ENCODE measurements around the gene MYH9.

The MYH9 gene

DNA sequence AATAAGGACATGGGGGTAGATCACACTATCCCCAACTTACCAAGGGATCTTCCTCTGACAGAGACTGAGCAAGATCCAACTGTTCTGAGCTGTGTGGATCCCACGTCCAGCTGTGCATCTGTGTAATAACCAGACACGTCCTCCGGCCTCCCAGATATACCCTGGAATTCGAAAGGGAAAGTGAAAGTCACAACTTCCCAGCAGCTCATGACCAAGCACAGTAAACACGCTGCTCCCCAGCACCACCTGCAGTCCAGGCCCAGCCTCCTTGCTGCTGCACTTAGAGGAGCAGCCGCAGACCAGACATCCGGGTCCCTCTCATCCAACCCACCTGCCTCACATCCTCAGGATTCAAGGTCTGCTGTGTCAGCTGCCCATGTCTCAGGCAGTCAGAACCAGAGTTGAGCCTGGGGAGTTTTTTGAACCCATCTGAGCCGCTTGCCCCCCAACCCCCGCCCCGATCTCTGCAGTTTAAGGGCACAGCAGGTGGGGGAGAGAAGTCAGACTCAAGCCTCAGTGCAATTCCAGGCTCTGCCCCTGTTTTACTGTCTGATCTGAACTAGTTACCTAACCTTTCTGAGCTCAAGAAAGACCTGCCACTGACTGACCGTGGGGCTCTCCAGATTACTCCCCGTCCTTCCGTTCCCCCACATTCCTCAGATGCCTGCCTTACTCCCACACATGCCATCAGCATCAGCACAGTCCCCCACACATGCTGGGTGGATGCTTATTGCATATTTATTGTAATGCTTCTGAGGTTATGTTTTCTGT lies 148.2 kb downstream of the MYH9 start, which contains the start of gene APOL2:
APOL2 (minus strand) TSS at position 127 of the 771 bp plus-strand sequence. CDS start 6,365 bp downstream, outside the sequence.
- peak; percentile 70 to 78 for DNase-seq

DNA sequence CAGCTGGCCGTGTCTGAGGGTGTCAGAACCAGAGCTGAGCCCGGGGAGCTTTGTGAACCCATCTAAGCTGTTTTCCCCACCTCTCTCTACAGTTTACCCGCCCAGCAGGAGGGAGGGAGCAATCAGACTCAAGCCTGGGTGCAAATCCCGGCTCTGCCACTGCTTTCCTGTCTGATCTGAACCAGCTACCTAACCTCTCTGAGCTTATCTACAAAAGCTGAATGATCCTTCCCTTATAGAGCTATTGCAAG lies 148.7 kb downstream of the MYH9 start:
- no peak for DNase-seq

DNA sequence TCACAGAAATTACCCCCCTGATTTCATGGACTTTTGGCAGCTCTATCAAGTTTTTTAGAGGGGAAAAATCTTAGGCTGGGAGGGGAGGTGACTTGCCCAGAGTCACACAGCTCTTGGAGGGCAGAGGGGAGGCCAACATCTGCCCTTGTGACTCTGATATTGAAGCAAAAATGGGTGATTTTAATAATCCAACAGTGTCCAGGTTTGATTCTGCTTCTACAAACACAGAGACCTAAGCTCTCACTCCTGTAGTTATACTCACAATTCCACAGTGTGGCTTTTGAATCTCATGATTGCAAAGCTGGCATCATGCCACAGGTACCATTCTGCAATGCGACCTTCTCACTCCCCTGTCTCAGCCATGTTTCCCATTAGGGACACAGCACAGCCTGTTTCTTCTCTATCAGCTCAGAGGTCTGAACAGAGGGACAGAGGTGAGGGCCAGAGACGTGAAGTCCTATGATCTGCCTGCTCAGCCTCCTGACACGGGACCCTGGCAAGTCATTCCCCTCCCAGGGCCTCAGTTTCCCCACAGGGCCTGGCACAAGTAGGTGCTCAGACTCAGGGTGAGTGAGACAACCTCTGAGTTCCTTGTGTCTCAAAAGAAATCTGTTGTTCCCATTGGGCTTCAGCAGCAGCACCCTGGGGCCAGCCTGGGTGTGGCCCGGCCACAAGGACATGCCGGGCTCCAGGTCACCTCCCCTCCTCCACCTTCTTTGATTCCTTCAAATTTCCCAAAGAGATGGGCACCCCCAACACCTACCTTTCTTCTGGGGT lies 149.2 kb downstream of the MYH9 start:
- no peak for DNase-seq

DNA sequence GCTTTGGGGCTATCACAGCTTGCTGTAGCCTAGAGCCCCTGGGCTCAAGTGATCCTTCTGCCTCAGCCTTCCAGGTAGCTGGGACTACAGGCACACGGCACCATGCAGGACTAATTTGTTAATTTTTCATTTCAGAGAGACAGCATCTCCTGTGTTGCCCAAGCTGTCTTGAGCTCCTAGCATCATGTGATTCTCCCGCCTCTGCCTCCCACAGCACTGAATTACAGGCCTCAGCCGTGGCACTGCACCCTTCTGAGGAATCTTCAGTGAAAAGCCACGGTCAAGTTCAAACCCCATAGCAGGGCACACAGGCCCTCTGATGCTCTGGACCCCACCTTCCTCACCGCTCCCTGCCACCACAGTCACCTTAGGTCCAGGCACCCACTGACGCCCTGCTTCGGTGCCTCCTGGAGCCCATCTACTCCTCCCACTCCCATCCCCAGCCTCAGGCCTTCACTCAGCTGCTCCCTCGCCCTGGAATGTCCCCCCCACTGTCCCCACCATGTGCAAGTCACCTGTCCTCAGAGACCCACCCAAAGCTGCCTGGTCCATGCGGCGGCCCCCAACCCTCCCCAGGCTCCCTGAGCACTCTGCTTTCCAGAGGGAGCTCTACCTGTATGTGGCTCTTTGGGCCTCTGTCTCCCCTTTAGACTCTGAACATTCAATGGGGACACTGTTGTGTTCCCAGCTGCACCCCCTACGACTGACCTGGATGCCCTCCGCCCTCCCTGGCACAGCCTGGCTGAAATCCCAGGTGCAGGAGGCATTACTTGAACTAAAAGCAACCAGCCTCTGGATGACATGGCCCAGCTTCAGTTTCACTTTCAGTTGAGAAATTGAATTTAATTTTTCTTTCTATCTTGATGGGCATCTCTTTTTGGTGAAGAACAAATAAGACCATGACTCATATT lies 150.1 kb downstream of the MYH9 start:
- no peak for DNase-seq

DNA sequence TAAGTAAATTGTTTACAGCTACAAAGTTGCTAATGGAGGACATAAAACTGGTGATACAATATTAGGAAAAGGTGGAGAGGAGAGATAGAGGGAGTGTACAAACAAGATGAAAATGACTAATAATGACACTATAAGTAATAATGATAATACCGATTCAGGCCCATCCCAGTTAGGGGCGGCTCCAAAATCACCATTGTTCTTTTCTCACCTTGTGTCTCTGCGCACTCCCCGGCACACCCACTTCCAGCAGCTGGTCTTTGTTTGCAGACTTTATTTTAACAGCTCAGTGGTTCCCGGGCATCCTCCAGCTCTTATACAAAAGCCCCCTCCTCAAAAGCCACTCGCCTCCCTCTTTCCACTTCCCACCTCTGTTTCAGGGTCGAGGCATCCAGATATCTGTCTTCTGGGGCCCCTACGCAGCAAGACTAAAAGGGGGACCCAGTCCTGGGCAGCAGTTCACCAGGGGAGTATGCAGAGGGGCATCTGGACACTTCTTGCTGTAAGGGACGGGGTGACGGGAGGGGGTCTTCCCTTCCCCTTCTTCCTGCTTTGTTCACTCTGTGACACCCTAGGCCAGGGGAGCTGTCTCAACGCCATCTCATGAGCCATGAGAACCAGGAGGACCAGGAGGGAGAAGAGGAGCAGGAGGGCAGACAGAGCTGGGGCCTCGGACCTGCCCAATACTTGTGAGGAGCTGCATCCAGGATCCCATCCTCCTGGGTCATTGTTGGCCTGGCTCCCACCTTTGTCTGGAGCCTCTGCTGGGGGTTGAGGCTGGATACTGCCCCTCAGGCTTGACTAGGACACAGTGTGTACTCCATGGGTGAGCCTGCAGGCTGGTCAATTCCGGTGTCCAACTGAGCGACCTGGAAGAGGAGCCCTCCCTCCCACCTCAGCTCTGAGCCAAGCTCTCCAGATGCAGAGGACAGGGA lies 151.1 kb downstream of the MYH9 start:
- no peak for DNase-seq

DNA sequence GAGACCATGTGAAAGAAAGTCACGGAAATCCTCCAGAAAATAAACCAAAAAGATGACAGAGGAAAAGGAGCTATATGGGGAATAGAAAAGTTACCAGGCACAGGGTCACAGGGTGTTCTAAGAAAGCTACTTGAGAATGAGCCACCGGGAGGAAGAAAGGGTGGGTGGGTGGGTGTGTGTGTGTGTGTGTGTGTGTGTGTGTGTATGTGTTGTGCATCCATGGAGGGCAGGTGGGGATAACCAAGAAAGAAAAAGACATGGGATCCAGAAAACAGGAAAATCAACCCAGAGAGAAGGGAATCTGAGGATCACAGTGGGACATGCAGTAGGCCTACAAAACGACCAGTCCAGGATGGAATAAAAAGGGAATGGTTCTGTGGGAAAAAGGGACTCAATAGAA lies 152.2 kb downstream of the MYH9 start:
- no peak for DNase-seq

DNA sequence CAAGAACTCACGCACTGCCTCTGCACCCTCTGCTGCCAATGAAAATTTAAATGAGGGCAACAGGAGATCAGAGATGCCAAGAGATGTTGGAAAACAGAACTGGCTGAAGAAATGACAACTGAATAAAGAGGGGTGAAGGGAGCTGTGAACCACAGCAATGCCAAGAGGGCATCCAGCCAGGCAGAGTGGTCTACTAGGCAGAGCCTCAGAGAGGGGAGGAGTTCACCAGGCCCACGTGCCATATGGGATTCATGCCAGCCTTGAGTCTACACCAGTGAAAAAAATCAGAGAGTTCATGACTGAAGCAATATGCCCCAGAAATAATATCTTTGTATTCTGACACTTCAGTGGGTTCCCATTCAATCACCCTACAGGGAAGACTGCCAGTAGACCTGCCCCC lies 152.8 kb downstream of the MYH9 start:
- no peak for DNase-seq

DNA sequence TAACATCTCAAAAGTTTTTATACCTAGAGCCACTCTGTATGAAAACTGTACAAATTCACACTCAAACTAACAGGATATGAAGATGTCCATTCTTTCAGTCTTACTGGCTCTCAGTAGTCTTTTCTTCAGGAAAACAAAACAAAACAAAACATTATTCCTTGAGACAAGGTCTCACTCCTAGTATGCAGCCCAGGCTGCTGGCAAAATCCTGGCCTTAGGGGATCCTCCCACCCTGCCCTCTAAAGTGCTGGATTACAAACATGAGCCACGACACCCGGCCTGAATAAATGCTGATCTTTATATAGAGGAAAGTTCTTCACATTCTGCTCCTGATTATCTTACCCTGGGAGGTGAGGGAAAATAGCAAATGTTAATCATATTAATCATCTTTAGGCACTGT lies 153.6 kb downstream of the MYH9 start:
- DNase-seq = no peak

DNA sequence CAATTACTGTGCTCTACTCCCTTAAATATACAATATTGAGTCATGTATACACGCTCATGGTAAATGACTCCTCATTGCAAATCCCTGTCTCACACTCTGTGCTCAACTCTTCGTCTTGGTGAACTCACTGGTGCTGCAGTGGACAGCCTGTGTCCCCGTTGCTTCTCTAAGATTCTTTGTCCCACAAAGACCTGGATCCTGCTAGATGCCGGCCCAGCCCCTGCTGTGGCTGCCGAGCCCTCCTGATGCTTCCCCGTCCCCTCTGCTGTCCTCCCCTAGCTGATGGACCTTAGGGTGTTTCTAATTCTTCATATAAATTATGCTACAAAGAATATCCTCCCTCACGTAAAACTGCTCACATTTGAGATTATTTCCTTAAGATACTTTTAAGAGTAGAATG lies 154.0 kb downstream of the MYH9 start:
- no peak for DNase-seq

DNA sequence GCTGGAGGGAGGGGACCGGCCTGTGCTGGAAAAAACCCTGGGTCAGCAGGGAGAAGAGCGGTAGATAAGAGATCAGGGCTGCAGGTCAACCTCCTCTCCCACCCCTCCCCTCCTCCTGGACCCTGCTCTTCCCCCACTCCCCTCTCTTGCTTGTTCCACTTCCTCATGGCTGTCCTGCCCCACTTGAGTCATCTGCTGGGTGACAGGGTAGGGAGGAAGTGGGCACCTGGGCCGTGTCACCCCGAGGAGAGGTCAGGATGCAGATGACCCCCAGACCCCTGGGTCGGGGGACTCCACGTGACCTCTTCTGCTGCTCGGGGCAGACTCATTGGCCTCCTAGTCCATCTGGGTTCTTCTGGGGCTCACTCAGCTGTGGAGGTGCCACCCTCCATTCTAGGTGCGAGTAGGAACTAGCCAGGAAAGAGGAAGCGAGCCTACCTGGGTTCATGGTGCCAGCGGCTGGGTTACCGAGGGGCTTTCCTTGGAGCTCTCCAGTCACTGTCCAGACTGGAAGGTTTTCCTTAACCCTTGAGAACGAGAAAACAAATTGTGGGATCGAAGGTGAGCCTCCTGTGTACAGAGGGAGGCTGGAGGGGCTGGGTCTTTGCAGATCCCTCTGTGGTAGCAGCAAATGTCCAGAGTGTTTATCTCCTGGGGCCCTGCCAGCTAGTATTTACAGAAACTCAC lies 154.9 kb downstream of the MYH9 start:
- DNase-seq = no peak

Data from stimulated activated CD4-positive, alpha-beta T cell treated with anti-CD3 and anti-CD28 coated beads, Interleukin-2, amount 100 ng/mL, for 48 hours (primary cell).